Measurements from ENCODE around the gene SRSF8.
"Not testable (repeated sequence)": the region's sequence is repeated elsewhere in the genome, so short reads cannot be mapped to it uniquely, and the experiment has no call there.

The SRSF8 gene

DNA sequence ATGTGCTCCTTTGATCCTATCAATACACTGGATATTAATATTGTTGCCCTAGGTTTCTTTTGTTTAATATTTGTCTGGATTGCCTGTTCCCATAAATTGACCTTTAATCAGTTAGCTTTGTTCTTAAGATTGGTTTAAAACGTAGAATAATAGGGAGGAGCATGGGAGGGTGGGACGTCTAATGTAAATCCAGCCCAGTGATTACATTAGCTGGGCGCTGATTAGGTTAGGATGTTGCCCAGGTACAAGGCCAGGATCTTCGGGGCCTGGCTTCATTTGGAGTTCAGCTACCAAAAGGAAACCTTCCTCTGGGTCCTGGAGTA is at the start of gene SRSF8:
TSS of gene SRSF8 (plus strand) at position 204 of the 323 bp plus-strand sequence. CDS start 308 bp downstream, outside the sequence.
- POLR2A ChIA-PET = interaction anchor here (0.6 to 4.4 kb wide), 22 partner anchors 10 to 724 kb away, joined by 3 to 35 read pairs (median 7); partner anchors contain the start of genes CEP57, CWC15, ENDOD1 and FAM76B
- CTCF ChIA-PET = interaction anchor here (0.8 to 1.3 kb wide), 7 partner anchors 10 to 90 kb away, joined by 3 to 6 read pairs (median 3); no protein-coding TSS in a partner anchor
- no peak for DNase-seq (ENCODE audit: extremely low spot score)
- TF ChIP-seq FOXM1 (IDR thresholded peaks at IDR 0.05; ENCODE audit: borderline replicate concordance) (no peak), FOXK2 (IDR thresholded peaks at IDR 0.05) (no peak), LEF1 (IDR thresholded peaks at IDR 0.05; ENCODE audit: borderline replicate concordance) (no peak), SP1 (IDR thresholded peaks at IDR 0.05) (no peak), FOXA1 (IDR thresholded peaks at IDR 0.05) (no peak), ARNT (IDR thresholded peaks at IDR 0.05) (no peak)

DNA sequence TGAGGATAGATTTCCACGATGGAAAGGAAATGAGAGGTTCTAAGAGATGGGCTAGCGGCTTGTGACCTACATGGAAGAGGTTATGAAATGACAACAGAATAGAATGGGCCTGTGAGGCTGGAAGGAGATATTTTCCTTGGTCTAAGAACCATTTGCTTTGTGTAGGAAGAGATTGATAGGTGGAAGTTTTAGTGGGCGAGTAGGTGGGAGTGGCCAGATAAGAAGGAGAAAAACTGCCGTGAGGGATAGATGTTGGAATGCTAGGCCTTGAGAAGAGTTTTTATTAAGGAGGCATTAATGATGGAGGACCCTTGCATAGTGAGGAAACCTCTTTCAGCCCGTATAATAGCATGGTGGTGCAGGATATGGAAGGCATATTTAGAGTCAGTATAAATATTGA is 45.3 kb upstream of the SRSF8 start:
- POLR2A ChIA-PET, CTCF ChIA-PET: not testable (repeated sequence)

GRCh38 chr11:95024958-95025357 is 41.8 kb upstream of the SRSF8 start, which contains the start of gene KDM4E:
Gene KDM4E, plus strand, starts transcription at chr11:95025258. Its CDS starts 300 bp downstream, at chr11:95025558.
- POLR2A ChIA-PET = no interaction called here
- TF ChIP-seq FOXM1 (IDR thresholded peaks at IDR 0.05; ENCODE audit: borderline replicate concordance) = no peak
- no peak for TF ChIP-seq HDGF (IDR thresholded peaks at IDR 0.05; ENCODE audit: borderline replicate concordance)
- TF ChIP-seq CTBP1 (IDR thresholded peaks at IDR 0.05; ENCODE audit: borderline replicate concordance) = no peak
- TF ChIP-seq ELF4 (IDR thresholded peaks at IDR 0.05) = no peak
- TF ChIP-seq SUZ12 (IDR thresholded peaks at IDR 0.05) = no peak
- no peak for TF ChIP-seq ZNF384 (IDR thresholded peaks at IDR 0.05)
- TF ChIP-seq TARDBP (IDR thresholded peaks at IDR 0.05) = no peak
- no peak for TF ChIP-seq ARNT (IDR thresholded peaks at IDR 0.05)
- TF ChIP-seq LEF1 (IDR thresholded peaks at IDR 0.05; ENCODE audit: borderline replicate concordance) = no peak
- TF ChIP-seq SP1 (IDR thresholded peaks at IDR 0.05) = no peak
- TF ChIP-seq BHLHE40 (IDR thresholded peaks at IDR 0.05; ENCODE audit: borderline replicate concordance) = no peak
- TF ChIP-seq L3MBTL2 (conservative IDR thresholded peaks at IDR 0.05) = no peak
- no peak for TF ChIP-seq FOXK2 (IDR thresholded peaks at IDR 0.05)
- TF ChIP-seq, protein P1, sequence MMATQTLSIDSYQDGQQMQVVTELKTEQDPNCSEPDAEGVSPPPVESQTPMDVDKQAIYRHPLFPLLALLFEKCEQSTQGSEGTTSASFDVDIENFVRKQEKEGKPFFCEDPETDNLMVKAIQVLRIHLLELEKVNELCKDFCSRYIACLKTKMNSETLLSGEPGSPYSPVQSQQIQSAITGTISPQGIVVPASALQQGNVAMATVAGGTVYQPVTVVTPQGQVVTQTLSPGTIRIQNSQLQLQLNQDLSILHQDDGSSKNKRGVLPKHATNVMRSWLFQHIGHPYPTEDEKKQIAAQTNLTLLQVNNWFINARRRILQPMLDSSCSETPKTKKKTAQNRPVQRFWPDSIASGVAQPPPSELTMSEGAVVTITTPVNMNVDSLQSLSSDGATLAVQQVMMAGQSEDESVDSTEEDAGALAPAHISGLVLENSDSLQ (IDR thresholded peaks at IDR 0.05) = no peak
- CTCF ChIA-PET = no interaction called here
- DNase-seq (ENCODE audit: extremely low spot score) = no peak

More for the DNA sequence above, 45.3 kb upstream of the SRSF8 start:
- not testable (repeated sequence) for DNase-seq (ENCODE audit: extremely low spot score)

GRCh38 chr11:95025594-95025993 is 41.1 kb upstream of the SRSF8 start:
- CTCF ChIA-PET; POLR2A ChIA-PET; DNase-seq (ENCODE audit: extremely low spot score): not testable (repeated sequence)

GRCh38 chr11:95028357-95028756 is 38.4 kb upstream of the SRSF8 start:
- ChIA-PET CTCF (interaction anchor here (1.3 kb wide), 1 partner anchor 109 kb away, joined by 6 read pairs; no protein-coding TSS in a partner anchor), POLR2A (no interaction called here)
- TF ChIP-seq LEF1 (IDR thresholded peaks at IDR 0.05; ENCODE audit: borderline replicate concordance) = no peak
- no peak for TF ChIP-seq NFRKB (IDR thresholded peaks at IDR 0.05)
- TF ChIP-seq FOXK2 (IDR thresholded peaks at IDR 0.05) = no peak
- no peak for TF ChIP-seq CTBP1 (IDR thresholded peaks at IDR 0.05; ENCODE audit: borderline replicate concordance)
- DNase-seq (ENCODE audit: extremely low spot score) = no peak

DNA sequence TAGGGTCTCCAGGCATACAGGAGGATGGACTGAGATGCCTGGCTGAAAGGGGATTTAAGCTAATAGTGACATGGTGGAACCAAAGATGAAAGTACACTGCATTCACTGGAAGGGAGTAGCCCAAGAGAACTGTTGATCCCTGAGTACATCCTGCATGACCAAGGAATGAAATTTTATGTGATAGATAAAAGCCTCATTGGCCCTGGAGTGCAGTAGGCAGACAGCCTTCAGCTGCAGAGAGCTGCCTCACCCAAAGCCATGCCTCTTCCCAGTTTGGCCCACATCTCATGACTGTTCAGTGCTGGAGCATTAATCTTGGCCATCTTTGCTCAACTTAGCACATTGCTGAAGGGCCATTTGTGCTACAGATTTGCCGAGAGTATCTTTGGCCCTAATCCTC is 33.7 kb upstream of the SRSF8 start:
- POLR2A ChIA-PET = interaction anchor here (0.6 kb wide), 1 partner anchor 893 kb away, joined by 3 read pairs; no protein-coding TSS in a partner anchor

DNA sequence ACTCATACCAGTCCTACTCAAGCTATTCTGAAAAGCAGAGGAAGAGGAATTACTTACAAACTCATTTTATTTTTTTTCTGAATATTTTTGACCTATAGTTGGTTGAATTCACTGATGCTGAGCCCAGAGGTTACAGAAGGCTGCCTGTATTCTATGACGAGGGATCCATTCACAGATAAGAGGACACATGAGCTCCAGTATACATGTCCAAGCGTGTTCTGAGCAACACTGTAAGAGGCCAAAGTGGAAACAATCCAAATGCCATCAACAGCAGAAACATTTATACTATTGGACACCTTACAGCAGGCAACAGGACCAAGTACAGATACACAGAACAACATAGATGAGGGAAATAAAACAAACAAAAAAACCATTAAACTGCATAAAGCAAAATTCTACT is 31.4 kb upstream of the SRSF8 start:
- TF ChIP-seq FOXM1 (IDR thresholded peaks at IDR 0.05; ENCODE audit: borderline replicate concordance) (no peak), NFRKB (IDR thresholded peaks at IDR 0.05) (no peak), SUZ12 (IDR thresholded peaks at IDR 0.05) (no peak), BHLHE40 (IDR thresholded peaks at IDR 0.05; ENCODE audit: borderline replicate concordance) (no peak), ELF4 (IDR thresholded peaks at IDR 0.05) (no peak), LEF1 (IDR thresholded peaks at IDR 0.05; ENCODE audit: borderline replicate concordance) (no peak), HDGF (IDR thresholded peaks at IDR 0.05; ENCODE audit: borderline replicate concordance) (no peak), TARDBP (IDR thresholded peaks at IDR 0.05) (no peak), FOXK2 (IDR thresholded peaks at IDR 0.05) (no peak), FOXA1 (IDR thresholded peaks at IDR 0.05) (no peak), ZNF384 (IDR thresholded peaks at IDR 0.05) (no peak), ARNT (IDR thresholded peaks at IDR 0.05) (no peak), CTBP1 (IDR thresholded peaks at IDR 0.05; ENCODE audit: borderline replicate concordance) (no peak), SP1 (IDR thresholded peaks at IDR 0.05) (no peak)
- TF ChIP-seq, protein P1 (IDR thresholded peaks at IDR 0.05) = no peak
- POLR2A ChIA-PET = no interaction called here
- CTCF ChIA-PET = no interaction called here
- DNase-seq (ENCODE audit: extremely low spot score) = no peak

More for the DNA sequence above, 33.7 kb upstream of the SRSF8 start:
- CTCF ChIA-PET = no interaction called here
- no peak for TF ChIP-seq SUZ12 (IDR thresholded peaks at IDR 0.05)
- no peak for TF ChIP-seq LEF1 (IDR thresholded peaks at IDR 0.05; ENCODE audit: borderline replicate concordance)
- no peak for TF ChIP-seq FOXA1 (IDR thresholded peaks at IDR 0.05)
- TF ChIP-seq ELF4 (IDR thresholded peaks at IDR 0.05) = no peak
- TF ChIP-seq, protein P1 (IDR thresholded peaks at IDR 0.05) = no peak
- no peak for TF ChIP-seq L3MBTL2 (conservative IDR thresholded peaks at IDR 0.05)
- no peak for TF ChIP-seq TARDBP (IDR thresholded peaks at IDR 0.05)
- TF ChIP-seq ZNF384 (IDR thresholded peaks at IDR 0.05) = no peak
- TF ChIP-seq BHLHE40 (IDR thresholded peaks at IDR 0.05; ENCODE audit: borderline replicate concordance) = no peak
- TF ChIP-seq FOXK2 (IDR thresholded peaks at IDR 0.05) = no peak
- TF ChIP-seq NFRKB (IDR thresholded peaks at IDR 0.05) = no peak
- no peak for TF ChIP-seq SP1 (IDR thresholded peaks at IDR 0.05)
- DNase-seq (ENCODE audit: extremely low spot score) = no peak

DNA sequence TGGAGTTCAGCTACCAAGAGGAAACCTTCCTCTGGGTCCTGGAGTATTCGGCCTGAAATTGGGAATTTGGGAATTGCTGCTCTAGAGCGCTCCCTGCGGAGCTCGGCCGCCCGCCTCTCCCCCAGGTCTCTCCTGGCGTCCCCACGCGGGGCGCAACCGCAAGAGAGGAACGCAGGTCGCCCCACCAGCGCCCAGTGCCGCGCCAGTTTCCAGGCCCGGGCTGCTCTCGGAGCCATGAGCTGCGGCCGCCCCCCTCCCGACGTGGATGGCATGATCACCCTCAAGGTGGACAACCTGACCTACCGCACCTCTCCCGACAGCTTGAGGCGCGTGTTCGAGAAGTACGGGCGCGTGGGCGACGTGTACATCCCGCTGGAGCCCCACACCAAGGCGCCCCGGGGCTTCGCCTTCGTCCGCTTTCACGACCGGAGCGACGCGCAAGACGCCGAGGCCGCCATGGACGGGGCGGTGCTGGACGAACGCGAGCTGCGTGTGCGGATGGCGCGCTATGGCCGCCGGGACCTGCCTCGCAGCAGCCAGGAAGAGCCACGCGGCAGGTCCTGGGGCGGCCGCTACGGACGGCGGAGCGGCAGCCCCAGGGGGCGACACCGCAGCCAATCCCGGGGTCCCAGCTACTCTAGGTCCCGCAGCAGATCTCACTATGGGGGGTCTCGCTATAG is 29.2 kb upstream of the SRSF8 start:
- POLR2A ChIA-PET; DNase-seq (ENCODE audit: extremely low spot score); CTCF ChIA-PET: not testable (repeated sequence)

All from HEK293T (cell line).